GM11168 (cell line): Measurements from ENCODE around the gene ATP6V1A.

Experiments used
- in situ Hi-C: fragments of 300-500 bp; cut with MboI; formaldehyde crosslinking; loops from one replicate; pipeline ENCODE4 v1.12.0; 2022; ENCODE audit warnings: low sequenced_read_pairs; ENCODE audit not compliant: unreplicated experiment

Gene ATP6V1A

DNA sequence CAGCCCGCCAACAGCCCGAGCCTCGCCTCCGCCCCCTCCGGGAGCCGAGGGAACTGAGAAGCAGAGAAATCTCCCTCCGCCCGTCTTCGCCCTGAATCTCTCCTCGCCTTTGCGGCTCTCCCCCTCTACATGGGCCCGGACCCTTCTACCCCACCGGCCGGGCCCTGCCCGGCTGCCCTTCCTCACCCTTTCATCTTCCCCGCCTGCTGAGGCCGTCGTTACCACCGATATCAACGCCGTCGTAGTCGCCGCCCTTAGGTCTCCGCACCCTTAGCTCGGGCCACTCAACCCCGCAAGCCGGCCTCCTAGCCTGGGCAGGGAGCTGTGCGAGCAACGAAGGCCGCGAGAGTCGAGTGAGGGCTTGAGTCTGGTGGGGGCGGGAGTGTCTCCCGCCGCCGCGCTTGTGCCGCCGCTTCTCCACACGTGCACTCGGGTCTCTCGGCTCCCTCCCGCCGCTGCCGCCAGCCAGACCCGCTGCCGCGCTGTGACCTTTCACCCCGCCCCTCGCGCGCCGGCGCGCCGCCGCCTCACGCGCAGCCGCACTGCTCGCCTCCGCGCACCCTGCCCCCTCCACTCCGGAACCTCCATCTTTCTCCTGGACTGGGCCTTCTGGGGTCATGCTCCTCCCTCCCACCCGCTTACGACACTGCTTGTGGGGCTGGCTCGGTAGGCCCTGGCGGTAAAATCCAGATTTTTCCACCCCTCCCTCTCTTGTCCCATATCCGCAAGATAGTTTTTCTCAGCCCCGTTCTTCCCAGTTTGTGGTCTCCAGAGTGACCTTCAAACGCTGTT, 883 bp upstream of the ATP6V1A start, which contains the start of gene NAA50:
NAA50 (minus strand) TSS at position 494 of the 792 bp plus-strand sequence; CDS start at position 194, 300 bp downstream.
- in situ Hi-C loops = no loop called here

DNA sequence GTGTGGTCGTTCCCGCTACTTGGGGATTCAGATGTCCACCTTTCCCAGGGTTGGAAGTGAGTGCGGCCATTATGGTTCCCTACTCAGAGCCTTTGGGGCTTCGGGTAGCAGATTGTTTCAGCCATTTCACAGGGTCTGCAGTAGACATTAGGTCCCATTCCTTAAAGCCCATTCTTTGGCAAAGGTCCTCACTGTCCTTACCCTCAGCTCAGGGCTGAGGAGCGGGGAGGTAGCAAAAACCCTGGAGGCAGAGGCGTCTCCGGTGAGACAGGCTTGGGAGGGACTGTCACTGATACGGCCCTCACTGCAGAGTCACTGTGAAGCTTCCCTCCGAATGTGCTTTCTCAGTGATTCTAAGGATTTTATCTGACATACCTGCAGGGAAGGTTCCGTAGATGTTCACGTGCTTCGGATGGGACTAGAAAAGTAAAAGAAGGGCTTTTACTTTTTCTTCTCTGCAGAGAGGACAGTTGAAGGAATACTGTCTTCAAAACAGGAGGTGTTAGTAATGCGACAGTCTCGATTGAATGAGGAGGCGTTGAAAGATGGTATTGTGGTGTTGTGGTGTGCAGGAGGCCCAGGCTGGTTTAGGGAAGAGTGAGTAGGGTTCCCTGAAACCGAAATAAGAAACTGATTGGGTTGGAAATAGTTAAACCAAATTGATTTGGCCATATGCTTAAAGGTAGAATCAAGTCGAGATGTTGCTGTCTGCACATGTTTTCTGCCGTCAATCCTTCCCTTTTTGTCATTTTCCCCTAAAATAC, 630 bp downstream of the ATP6V1A start:
- in situ Hi-C loops = no loop called here

DNA sequence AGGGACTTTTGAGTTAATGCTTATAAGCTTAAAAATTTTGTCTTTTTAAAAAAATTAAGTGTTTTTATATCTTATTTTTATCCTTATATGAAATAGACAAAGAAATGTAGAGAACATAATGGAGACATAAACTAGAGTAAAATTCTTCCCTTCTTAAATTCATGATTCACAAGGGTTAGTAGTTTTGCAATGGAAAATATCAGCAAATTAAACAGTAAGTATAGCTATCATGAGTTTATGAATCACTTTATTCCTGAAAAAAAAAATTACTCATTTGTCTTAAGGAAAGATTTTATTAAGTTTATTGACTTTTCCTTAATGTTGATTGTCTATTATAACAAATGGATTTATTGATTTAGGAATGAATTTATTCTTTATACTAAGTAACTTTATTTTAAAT, 4.3 kb downstream of the ATP6V1A start:
- in situ Hi-C loops = no loop called here

DNA sequence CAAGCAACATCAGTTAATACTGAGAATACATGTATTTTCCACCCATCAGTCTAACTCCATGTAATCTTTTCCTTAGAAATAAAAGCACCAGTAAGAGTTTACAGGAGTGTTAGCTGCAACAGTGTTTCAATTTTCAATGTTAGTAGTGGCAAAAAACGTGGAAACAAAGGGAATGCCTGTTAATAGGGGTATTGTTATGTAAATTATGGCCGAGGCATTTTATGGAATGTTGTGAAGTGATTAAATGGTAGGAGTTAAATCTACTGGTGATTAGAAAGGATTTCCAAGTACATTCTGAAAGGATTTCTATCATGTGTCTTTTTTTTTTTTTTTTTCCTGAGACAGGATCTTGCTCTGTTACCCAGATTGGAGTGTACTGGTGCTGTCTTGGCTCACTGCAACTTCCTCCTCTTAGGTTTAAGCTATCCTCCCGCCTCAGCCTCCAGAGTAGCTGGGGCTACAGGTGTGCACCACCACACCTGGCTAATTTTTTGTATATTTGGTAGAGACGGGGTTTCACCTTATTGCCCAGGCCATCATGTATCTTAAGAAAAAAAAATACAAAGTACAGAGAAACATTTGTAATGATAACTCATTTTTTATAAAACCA, 6.6 kb downstream of the ATP6V1A start:
- in situ Hi-C loops = no loop called here

DNA sequence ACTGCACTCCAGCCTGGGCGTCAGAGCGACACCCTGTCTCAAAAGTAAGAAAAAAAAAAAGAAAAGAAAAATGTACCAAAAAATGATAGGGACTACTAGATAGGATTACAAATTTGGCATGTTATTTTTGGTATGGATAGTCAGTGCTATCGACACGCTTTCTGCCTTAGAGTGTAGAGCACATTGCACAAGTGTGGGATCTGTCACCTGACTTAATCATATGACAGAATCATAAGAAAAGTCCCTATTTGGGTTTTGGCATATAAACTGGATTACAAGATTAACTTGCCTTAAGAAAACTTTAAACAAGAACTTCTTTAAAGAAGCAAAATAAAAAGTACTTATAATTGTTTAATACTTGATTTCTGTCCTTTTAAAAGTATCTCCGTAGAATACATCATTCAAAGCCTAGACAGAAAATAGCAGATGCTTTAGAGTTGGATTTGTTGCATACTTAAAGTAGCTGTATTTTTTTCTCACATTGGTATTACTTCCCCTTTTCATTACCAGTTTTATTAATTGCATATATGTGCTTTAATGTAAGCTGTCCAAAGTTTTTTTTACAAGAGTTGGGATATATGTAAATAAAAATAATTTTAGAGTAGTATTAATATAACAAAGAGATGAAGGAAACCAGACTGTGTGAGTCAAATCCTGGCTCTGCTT, 7.8 kb downstream of the ATP6V1A start:
- in situ Hi-C loops = no loop called here

DNA sequence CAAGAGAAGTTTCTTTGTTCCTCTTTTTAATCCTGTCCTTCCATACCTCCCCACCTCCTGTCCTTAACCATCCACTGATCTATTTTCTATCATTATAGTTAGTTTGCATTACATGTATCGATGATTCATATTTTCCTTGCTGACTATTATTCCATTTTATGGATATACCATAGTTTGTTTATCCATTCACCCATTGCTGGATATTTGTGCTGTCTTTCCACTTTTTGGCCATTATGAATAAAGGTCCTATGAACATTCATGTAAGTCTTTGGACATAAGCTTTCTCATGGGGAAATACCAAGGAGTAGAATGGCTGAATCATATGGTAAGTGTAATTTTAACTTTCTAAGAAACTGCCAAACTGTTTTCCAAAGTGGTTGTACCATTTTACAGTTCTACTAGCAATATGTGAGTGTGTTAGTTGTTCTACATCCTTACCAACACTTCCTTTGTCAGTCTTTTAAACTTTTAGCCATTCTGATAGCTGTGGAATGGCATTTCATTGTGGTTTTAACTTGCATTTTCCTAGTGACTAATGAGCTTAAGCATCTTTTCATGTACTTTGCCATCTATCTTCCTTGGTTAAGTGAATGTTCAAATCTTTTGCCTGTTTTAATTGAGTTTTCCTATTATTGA, 11.7 kb downstream of the ATP6V1A start:
- in situ Hi-C loops = no loop called here

DNA sequence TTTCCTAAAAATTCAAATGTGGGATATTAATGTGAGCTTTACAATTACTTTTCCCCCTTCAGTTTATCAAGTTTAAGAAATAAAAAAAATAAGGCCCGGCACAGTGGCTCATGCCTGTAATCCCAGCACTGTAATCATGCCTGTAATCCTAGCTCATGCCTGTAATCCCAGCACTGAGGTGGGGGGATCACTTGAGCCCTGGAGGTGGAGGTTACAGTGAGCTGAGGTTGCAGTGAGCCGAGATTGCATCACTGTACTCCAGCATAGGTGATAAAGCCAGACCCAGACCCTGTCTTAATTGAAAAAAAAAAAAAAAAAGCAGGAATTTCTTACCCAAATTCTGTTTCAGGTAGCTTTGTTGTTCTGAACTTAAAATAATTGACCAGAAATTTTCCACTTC, 17.9 kb downstream of the ATP6V1A start:
- in situ Hi-C loops = no loop called here

DNA sequence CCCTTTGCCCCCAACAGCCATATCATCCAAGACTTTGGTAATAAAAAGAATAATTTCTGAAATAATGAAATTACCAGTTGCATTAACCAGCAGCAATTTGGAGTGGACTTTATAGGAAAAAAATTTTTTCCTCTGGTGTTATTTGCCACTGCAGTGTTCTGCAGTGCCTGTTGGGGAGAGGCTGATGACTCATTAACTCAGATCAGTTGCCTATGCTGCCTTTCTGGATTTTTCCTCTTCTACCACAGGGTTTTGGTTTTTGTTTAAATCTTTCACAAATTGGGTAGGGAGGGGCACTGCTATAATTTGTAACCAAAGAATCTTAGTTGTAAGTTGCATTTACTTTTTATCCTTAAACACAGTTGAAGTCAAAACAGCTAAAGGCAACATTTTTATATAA, 22.7 kb downstream of the ATP6V1A start:
- in situ Hi-C loops = no loop called here

DNA sequence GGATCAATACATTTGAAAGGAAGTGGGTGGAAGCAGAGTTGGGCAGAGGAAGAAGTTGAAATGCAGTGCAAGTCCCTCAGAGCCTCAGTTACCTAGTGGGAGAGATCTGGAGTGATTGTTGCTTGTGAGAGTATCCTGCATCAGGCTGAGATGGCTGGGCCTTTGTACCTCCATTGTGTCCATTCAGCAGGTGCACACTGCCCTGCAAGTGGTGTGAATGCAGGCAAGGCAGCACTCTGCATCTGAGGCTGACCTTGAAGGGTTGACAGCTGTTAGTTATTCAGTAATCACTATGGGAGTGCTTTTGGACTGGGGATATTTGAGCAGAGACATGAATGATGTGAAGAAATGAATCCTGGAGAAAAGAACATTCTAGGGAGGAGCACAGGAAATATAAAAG, 25.2 kb downstream of the ATP6V1A start:
- in situ Hi-C loops = no loop called here

DNA sequence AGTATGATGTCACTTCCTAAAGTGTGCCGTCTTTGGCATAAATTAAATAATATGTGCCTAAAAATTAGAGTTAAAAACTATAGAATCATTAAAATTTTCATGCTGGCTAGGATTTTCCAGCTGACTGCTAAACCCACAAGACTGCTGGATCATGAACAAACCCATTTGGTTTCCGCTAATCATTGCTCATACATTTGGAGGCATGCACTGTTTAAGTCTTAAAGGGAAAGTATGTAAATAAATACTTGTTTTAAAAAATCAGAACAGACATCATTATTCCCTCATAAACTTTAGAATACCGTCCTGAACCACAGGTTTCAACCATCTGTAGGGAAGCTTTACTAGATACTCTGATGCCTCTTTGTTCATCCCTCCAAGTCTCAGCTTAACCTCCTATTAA, 26.5 kb downstream of the ATP6V1A start:
- in situ Hi-C loops = no loop called here

DNA sequence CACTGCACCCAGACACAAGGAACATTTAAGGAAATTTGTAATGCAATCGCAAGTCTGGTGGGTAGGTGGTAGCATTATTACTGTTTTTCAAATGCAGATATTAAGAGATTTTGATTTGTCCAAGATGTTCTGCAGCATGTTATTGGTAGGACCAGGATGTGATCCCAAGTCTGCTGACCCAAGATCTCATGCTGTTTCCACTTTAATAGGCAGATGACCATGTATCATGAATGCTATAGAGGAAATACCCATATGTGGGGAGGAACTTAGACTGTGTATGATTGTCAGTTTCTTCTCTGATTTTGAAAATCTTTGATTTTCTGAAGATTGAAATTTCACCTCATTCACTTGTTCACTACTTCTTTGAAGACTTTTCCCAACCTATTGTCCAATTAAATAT, 28.7 kb downstream of the ATP6V1A start:
- in situ Hi-C loops = no loop called here

DNA sequence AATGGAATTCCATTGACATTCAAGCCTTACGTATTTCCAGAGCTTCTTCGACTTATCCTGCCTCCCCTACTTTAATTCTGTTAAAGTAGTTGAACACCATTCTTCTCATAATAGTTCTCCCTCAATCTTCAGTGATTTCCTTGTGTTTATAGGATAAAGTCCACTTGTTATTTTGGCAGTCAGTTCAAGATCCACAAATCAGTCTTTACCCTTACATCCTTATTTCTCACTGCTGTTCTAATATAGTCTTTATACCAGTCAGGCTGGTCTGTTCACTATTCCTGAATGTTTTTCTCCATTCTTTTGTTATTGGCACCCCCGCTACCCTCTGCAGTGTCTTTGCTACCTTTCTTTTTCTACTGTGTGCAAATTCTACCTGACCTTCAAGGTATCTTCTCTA, 29.7 kb downstream of the ATP6V1A start:
- in situ Hi-C loops = no loop called here

DNA sequence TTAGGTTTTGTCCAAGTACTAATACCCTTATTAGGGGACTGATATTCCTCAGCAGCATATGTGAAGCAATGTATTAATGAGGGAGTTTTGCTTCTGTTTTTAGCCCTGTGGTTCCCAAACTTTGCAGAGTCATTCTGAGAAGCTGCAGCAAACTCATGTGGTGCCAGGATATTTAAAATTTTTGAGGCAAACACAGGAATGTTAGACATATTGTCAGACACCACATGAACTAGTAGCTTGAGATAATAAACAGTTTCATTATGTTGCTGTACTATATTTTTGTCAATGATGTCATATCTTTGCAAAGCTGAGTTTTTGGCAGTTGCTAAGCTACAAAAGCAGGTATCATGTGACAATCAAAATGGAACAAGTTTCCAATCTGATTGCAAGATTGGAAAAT, 36.6 kb downstream of the ATP6V1A start:
- in situ Hi-C loops = no loop called here

DNA sequence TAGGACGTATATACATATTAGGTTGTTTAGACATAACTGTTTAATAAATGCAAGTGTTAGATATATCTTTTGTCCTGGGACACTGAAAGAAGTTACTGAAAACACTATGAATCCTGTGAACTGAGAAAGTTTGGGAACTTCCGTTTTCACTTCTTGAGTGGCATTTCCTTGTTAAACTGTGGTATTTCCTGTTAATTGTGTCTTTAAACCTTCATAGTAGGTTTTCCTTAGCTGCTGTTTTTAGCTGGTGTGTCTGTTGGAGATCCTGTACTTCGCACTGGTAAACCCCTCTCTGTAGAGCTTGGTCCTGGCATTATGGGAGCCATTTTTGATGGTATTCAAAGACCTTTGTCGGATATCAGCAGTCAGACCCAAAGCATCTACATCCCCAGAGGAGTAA, 37.1 kb downstream of the ATP6V1A start:
- in situ Hi-C loops = no loop called here

DNA sequence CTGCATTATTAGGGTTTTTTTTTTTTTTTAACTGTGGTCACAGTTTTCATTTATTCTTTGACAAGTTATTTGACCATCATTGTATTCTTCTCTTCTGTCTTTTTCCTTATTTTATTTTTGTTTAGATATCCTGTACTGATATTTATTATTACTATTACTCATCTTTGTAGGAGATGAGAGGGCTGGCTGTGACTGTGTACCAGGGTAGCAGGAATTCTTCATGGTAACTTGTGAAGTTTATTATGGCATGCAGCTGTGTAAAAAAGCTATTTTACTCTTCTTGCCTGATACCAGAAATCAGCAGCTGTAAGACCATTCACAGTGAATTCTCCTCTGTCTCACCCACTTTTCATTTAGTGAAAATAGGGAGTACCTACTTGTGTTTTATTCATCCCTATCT, 44.5 kb downstream of the ATP6V1A start:
- in situ Hi-C loops = no loop called here

DNA sequence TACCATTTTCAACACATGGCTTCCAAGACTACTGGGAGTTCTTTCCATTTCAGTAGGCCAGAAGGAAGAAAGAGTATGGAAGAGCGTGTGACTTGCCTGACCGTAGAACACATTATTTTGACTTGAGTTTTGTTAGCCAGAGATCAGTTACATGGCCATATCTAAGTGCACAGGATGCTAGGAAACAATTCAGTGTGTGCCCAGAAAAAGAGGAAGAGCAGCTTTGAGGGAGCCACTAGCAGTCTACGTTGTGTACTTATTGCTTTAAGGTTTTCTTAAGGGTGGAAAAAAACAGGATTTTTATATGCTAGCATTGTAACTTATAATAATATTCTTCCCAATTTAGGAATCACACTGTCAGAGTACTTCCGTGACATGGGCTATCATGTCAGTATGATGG, 47.7 kb downstream of the ATP6V1A start:
- in situ Hi-C loops = no loop called here

DNA sequence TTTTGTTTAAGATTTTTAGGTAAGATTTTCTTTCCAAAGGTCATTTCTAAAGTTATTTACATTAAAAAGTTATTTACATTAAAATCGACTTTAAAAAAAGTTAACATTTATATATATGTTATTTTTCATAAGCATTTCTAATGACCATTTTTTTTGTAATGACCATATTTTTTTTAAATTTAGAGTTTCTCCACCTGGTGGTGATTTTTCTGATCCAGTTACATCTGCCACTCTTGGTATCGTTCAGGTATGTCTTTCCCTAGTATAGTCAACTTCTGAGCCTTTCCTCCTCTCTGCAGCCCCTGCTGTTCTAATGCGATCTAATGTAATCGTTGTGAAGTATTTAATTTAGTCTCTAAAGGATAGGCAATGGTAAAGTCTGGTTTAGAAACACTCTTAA, 48.9 kb downstream of the ATP6V1A start:
- in situ Hi-C loops = no loop called here

DNA sequence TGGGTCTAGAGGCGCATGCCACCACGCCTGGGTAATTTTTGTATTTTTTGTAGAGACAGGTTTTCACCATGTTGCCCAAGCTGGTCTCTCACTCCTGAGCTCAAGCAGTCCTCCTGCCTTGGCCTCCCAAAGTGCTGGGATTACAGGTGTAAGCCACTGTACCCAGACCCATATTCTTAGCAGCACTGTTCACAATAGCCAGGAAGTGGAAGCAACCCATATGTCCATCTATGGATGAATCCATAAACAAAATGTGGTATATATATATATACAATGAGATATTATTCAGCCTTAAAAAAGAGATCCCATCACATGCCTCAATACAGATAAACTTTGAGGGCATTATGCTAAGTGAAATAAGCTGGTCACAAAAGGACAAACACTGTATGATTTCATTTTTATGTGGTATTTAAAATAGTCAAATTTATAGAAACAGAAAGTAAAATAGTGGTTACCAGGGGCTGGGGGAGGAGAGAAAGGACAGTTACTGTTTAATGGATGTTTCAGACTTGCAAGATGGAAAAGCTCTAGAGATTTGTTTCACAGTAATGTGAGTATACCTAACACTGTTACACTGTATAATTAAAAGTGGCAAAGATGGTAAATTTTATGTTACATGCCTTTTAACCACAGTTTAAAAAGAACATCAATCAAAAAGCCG, 56.1 kb downstream of the ATP6V1A start:
- in situ Hi-C loops = no loop called here

DNA sequence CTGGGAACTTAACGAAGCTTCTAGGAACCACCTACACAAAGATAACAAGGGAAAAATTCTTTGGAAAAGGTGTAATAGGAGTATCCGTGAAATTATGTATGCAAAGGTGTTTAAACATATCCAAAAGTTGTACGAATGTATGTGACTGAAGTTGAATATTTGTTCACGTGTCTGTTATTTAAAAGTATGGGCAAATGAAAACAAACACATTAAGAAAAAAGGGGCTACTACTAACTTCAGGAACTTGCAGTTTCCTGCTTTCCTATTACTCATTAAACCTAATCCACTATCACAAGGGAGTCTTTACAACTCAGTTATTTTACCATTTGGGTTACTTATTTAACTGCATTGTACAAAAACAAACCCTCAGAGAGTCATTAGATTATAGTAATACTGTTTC, 57.8 kb downstream of the ATP6V1A start:
- in situ Hi-C loops = no loop called here

DNA sequence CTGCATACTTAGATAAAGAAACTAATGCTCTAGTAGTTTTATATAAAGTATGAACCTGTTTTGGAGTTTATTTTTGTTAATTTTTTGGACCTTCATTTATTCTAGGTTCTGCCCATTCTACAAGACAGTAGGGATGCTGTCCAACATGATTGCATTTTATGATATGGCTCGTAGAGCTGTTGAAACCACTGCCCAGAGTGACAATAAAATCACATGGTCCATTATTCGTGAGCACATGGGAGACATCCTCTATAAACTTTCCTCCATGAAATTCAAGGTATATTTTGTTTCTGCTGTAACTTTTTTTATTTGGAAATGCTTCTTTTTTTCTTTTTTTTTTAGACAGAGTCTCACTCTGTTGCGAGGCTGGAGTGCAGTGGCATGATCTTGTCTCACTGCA, 58.4 kb downstream of the ATP6V1A start:
- in situ Hi-C loops = no loop called here
